Mesenchymal stem cell (in vitro differentiated cells and primary cell): ENCODE measurements around the gene TMEM8B.

ENCODE experiments used
- DNase-seq: peaks from one replicate; pipeline ENCODE4 v3.0.0-alpha.2; 2013
- H2AFZ ChIP-seq: one replicate; pipeline ENCODE4 v1.6.1; 2013; ENCODE audit warnings: low read depth, mild to moderate bottlenecking, control low read depth, inconsistent platforms, low read length, moderate library complexity
- H2AK5ac ChIP-seq: 2 replicates; pipeline ENCODE4 v1.6.1; 2013; ENCODE audit warnings: low read length, moderate library complexity, mild to moderate bottlenecking, inconsistent platforms; ENCODE audit not compliant: severe bottlenecking
- H2BK120ac ChIP-seq: one replicate; pipeline ENCODE4 v1.6.1; 2013; ENCODE audit warnings: low read depth, mild to moderate bottlenecking, inconsistent platforms, low read length, moderate library complexity
- H2BK12ac ChIP-seq, 2 experiments: one replicate each; pipeline ENCODE4 v1.6.1; 2013; ENCODE audit warnings: inconsistent platforms in 2 of 2, low read length in 2 of 2, mild to moderate bottlenecking in 2 of 2, moderate library complexity in 2 of 2, control low read depth in 1 of 2
- H2BK15ac ChIP-seq: one replicate; pipeline ENCODE4 v1.6.1; 2013; ENCODE audit warnings: mild to moderate bottlenecking, low read depth, inconsistent platforms; ENCODE audit not compliant: poor library complexity, severe bottlenecking
- H2BK5ac ChIP-seq: 2 replicates; pipeline ENCODE4 v1.6.1; 2013; ENCODE audit warnings: low read depth, mild to moderate bottlenecking, low read length, control low read depth, inconsistent platforms; ENCODE audit not compliant: poor library complexity, severe bottlenecking
- H3K14ac ChIP-seq, 2 experiments: one replicate each; pipeline ENCODE4 v1.6.1; 2013; ENCODE audit warnings: inconsistent platforms in 2 of 2, low read length in 2 of 2, control low read depth in 1 of 2, mild to moderate bottlenecking in 1 of 2, moderate library complexity in 1 of 2
- H3K18ac ChIP-seq, 2 experiments: one replicate each; pipeline ENCODE4 v1.6.1; 2013; ENCODE audit warnings: inconsistent platforms in 2 of 2, low read length in 2 of 2, control low read depth in 1 of 2, low read depth in 1 of 2, mild to moderate bottlenecking in 1 of 2
- H3K23ac ChIP-seq, 2 experiments: one replicate each; pipeline ENCODE4 v1.6.1; 2013; ENCODE audit warnings: inconsistent platforms in 2 of 2, low read length in 2 of 2, mild to moderate bottlenecking in 2 of 2, moderate library complexity in 2 of 2, control low read depth in 1 of 2
- H3K27ac ChIP-seq: 2 replicates; pipeline ENCODE4 v1.5.1; 2013; ENCODE audit warnings: mild to moderate bottlenecking, moderate library complexity, low read length, control low read depth, inconsistent platforms; ENCODE audit not compliant: poor library complexity, severe bottlenecking
- H3K27me3 ChIP-seq, 2 experiments: 2 replicates each; pipeline versions ENCODE4 v1.6.1 to v1.7.0; 2013; ENCODE audit warnings: low read length in 2 of 2, mild to moderate bottlenecking in 2 of 2, moderate library complexity in 2 of 2, control low read depth in 1 of 2, inconsistent platforms in 1 of 2; ENCODE audit not compliant: control insufficient read depth in 1 of 2, insufficient read depth in 1 of 2
- H3K36me3 ChIP-seq, 2 experiments: 2 replicates each; pipeline versions ENCODE4 v1.6.1 to v1.7.0; 2013; ENCODE audit warnings: low read length in 2 of 2, control low read depth in 1 of 2, inconsistent platforms in 1 of 2, low read depth in 1 of 2, mild to moderate bottlenecking in 1 of 2; ENCODE audit not compliant: insufficient read depth in 2 of 2, control insufficient read depth in 1 of 2
- H3K4ac ChIP-seq, 2 experiments: one replicate each; pipeline ENCODE4 v1.6.1; 2013; ENCODE audit warnings: inconsistent platforms in 2 of 2, low read length in 2 of 2, mild to moderate bottlenecking in 2 of 2, moderate library complexity in 2 of 2, control low read depth in 1 of 2, low read depth in 1 of 2
- H3K4me1 ChIP-seq: 2 replicates; pipeline ENCODE4 v1.6.1; 2013; ENCODE audit warnings: low read depth, low read length, control low read depth; ENCODE audit not compliant: control insufficient read depth, insufficient read depth
- H3K4me2 ChIP-seq: 2 replicates; pipeline ENCODE4 v1.6.1; 2013; ENCODE audit warnings: low read length, mild to moderate bottlenecking, inconsistent platforms; ENCODE audit not compliant: poor library complexity, severe bottlenecking
- H3K4me3 ChIP-seq, 2 experiments: 2 replicates each; pipeline versions ENCODE4 v1.5.1 to v1.7.0; 2013; ENCODE audit warnings: low read length in 2 of 2, mild to moderate bottlenecking in 2 of 2, control low read depth in 1 of 2, low read depth in 1 of 2; ENCODE audit not compliant: insufficient read depth in 1 of 2
- H3K79me1 ChIP-seq: replicated peaks from 2 replicates; pipeline ENCODE4 v1.6.1; 2013; ENCODE audit warnings: mild to moderate bottlenecking, control low read depth, low read length, inconsistent platforms; ENCODE audit not compliant: poor library complexity, severe bottlenecking
- H3K9ac ChIP-seq: 2 replicates; pipeline ENCODE4 v1.7.0; 2013; ENCODE audit warnings: mild to moderate bottlenecking, low read length, moderate library complexity
- H3K9me3 ChIP-seq: 2 replicates; pipeline ENCODE4 v1.7.0; 2013; ENCODE audit warnings: mild to moderate bottlenecking, low read length; ENCODE audit not compliant: control insufficient read depth
- H4K8ac ChIP-seq: one replicate; pipeline ENCODE4 v1.6.1; 2013; ENCODE audit warnings: inconsistent platforms, mild to moderate bottlenecking, low read length, moderate library complexity
- H4K91ac ChIP-seq: one replicate; pipeline ENCODE4 v1.6.1; 2013; ENCODE audit warnings: mild to moderate bottlenecking, low read length, inconsistent platforms
- WGBS: methylation state at CpG from one replicate; pipeline ENCODE4 v1.1.7; 2013; ENCODE audit warnings: mixed read lengths; 5-methylcytosine and 5-hydroxymethylcytosine counted together

The TMEM8B gene

GRCh38 chr9:35792024-35792813, 36.8 kb upstream of the TMEM8B start:
- Histone ChIP-seq H3K79me1 (peaks cover 26% of the 10 kb centered on the region), H3K9me3 (no peaks in the 10 kb centered on the region), H2AFZ (peak overlapping the region; percentile 73), H3K27ac (no peak overlapping the region), H3K9ac (peak overlapping the region; percentile 91), H3K4me3 (peak overlapping the region; percentile 65 to 77), H3K4me1 (peaks cover 28% of the 10 kb centered on the region), H2BK12ac (peak overlapping the region in 1 of 2 experiments; percentile 7), H3K4me2 (peak overlapping the region; percentile 80), H2BK15ac (no peak overlapping the region), H3K23ac (peak overlapping the region in 1 of 2 experiments; percentile 67), H3K18ac (peak overlapping the region; percentile 93 to 95), H3K4ac (peak overlapping the region; percentile 17 to 36), H3K27me3 (no peaks in the 10 kb centered on the region), H2BK120ac (no peak overlapping the region), H4K8ac (peak overlapping the region; percentile 71), H2BK5ac (no peak overlapping the region), H2AK5ac (no peak overlapping the region), H3K36me3 (peaks cover 0 to 6% of the 10 kb centered on the region in 2 experiments), H4K91ac (peak overlapping the region; percentile 31), H3K14ac (no peak overlapping the region)
- no peak for DNase-seq
- 84% methylated on average over 32 of the region's 34 CpGs for WGBS

GRCh38 chr9:35792826-35793225, 36.2 kb upstream of the TMEM8B start:
- Histone ChIP-seq H2BK15ac (no peak overlapping the region), H2AK5ac (no peak overlapping the region), H2BK5ac (no peak overlapping the region), H3K23ac (no peak overlapping the region), H2AFZ (no peak overlapping the region), H3K14ac (no peak overlapping the region), H3K9me3 (no peaks in the 10 kb centered on the region), H3K27ac (no peak overlapping the region), H3K79me1 (peaks cover 28% of the 10 kb centered on the region), H3K4me2 (no peak overlapping the region), H3K27me3 (no peaks in the 10 kb centered on the region), H3K4me1 (peaks cover 29% of the 10 kb centered on the region), H3K9ac (peak overlapping the region; percentile 75), H3K4me3 (peak overlapping the region in 1 of 2 experiments; percentile 77), H2BK12ac (no peak overlapping the region), H3K18ac (peak overlapping the region in 1 of 2 experiments; percentile 13), H4K91ac (no peak overlapping the region), H3K4ac (peak overlapping the region in 1 of 2 experiments; percentile 36), H3K36me3 (peaks cover 0 to 6% of the 10 kb centered on the region in 2 experiments), H2BK120ac (no peak overlapping the region), H4K8ac (no peak overlapping the region)
- WGBS, result 95% methylated on average over 14 of the region's 14 CpGs
- no peak for DNase-seq

- H3K23ac ChIP-seq, result no peak overlapping the region
- no peak overlapping the region for H4K8ac ChIP-seq
- WGBS, result 79% methylated on average over 2 of the region's 2 CpGs
- peak overlapping the region in 1 of 2 experiments; percentile 77 for H3K4me3 ChIP-seq
- H3K27me3 ChIP-seq, result no peaks in the 10 kb centered on the region
- H3K4me1 ChIP-seq, result peaks cover 29% of the 10 kb centered on the region
- no peak overlapping the region for H3K14ac ChIP-seq
- no peak overlapping the region for H2BK120ac ChIP-seq
- DNase-seq, result no peak
- no peak overlapping the region for H2BK5ac ChIP-seq
- H2BK12ac ChIP-seq, result no peak overlapping the region
- no peak overlapping the region for H3K27ac ChIP-seq
- peak overlapping the region; percentile 75 for H3K9ac ChIP-seq
- no peak overlapping the region for H3K18ac ChIP-seq
- H4K91ac ChIP-seq, result no peak overlapping the region
- H3K4me2 ChIP-seq, result peak overlapping the region; percentile 15
- H3K79me1 ChIP-seq, result peaks cover 28% of the 10 kb centered on the region
- H2BK15ac ChIP-seq, result no peak overlapping the region
- H2AK5ac ChIP-seq, result no peak overlapping the region
- no peak overlapping the region for H2AFZ ChIP-seq
- H3K36me3 ChIP-seq, result peaks cover 0 to 6% of the 10 kb centered on the region in 2 experiments
- H3K9me3 ChIP-seq, result no peaks in the 10 kb centered on the region
- H3K4ac ChIP-seq, result no peak overlapping the region
Measured at GRCh38 chr9:35793461-35793860, 35.6 kb upstream of the TMEM8B start.

GRCh38 chr9:35795695-35796094, 33.3 kb upstream of the TMEM8B start:
- Histone ChIP-seq H3K14ac (no peak overlapping the region), H2AFZ (no peak overlapping the region), H3K4ac (no peak overlapping the region), H4K91ac (no peak overlapping the region), H2AK5ac (no peak overlapping the region), H3K27ac (no peak overlapping the region), H2BK15ac (no peak overlapping the region), H3K27me3 (no peaks in the 10 kb centered on the region), H3K4me2 (no peak overlapping the region), H3K79me1 (peaks cover 31% of the 10 kb centered on the region), H3K4me1 (peaks cover 30% of the 10 kb centered on the region), H3K23ac (no peak overlapping the region), H2BK12ac (no peak overlapping the region), H2BK5ac (no peak overlapping the region), H3K36me3 (peaks cover 18 to 19% of the 10 kb centered on the region in 2 experiments), H3K4me3 (no peak overlapping the region), H3K9ac (no peak overlapping the region), H3K9me3 (no peaks in the 10 kb centered on the region), H3K18ac (no peak overlapping the region), H2BK120ac (no peak overlapping the region), H4K8ac (no peak overlapping the region)
- DNase-seq, result no peak
